Right lobe of liver (tissue), 4 donors: Measurements from ENCODE around the gene SMCO3.

Experiments used
- POLR2A ChIP-seq: fragments of 450-650 bp; IDR thresholded peaks from one replicate; pipeline ENCODE4 v1.6.1; 2017; ENCODE audit warnings: antibody characterized with exemption, mild to moderate bottlenecking
- TF ChIP-seq, protein P1 (sequence below), 4 donors: fragments of 200-600 bp in 3 of 4; fragments of 450-650 bp in 1 of 4; IDR thresholded peaks; one replicate each; pipeline versions ENCODE4 v1.5.1 to v1.8.0; 2016 to 2022; ENCODE audit warnings: antibody characterized with exemption in 4 of 4, mild to moderate bottlenecking in 2 of 4
- donor health status: DM: no; HTN: no; CAD: no.
- donor health status: DM: no; HTN: no; CAD: no.
- donor health status: DM: no; HTN: yes; CAD: no.

DNA sequence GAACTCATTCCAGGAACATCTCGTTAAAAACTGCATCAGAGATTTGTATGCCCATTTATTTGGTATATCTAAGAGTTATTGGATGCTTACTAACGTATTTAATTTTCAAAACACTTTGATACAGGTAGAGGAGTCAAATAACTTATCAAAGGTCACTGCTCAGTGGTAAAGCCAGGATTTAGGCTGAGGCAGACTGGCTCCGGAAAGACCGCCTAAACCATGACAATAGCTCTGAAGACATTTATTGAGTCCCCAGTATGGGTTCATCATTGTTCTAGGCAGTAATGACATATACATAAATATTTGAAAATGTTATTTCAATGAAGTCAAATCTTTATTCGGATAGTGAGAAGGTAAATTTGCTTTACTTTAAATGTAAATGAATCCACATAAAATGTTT lies 41.0 kb downstream of the SMCO3 start:
- TF ChIP-seq, protein P1, sequence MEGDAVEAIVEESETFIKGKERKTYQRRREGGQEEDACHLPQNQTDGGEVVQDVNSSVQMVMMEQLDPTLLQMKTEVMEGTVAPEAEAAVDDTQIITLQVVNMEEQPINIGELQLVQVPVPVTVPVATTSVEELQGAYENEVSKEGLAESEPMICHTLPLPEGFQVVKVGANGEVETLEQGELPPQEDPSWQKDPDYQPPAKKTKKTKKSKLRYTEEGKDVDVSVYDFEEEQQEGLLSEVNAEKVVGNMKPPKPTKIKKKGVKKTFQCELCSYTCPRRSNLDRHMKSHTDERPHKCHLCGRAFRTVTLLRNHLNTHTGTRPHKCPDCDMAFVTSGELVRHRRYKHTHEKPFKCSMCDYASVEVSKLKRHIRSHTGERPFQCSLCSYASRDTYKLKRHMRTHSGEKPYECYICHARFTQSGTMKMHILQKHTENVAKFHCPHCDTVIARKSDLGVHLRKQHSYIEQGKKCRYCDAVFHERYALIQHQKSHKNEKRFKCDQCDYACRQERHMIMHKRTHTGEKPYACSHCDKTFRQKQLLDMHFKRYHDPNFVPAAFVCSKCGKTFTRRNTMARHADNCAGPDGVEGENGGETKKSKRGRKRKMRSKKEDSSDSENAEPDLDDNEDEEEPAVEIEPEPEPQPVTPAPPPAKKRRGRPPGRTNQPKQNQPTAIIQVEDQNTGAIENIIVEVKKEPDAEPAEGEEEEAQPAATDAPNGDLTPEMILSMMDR (IDR thresholded peaks at IDR 0.05), result no peak
- no peak for TF ChIP-seq POLR2A
